A549 (cell line): ENCODE results near the gene LPAR1. TPM values are rescaled to one million over a fixed set of nuclear protein-coding genes. Genes with fewer than 3 reads are reported as not detected.
"Not testable (repeated sequence)": the region's sequence is repeated elsewhere in the genome, so short reads cannot be mapped to it uniquely, and the experiment has no call there.

ENCODE experiments used
- ATAC-seq, 2 experiments: fragments of 200-7000 bp in 1 of 2; fragments of >200 bp in 1 of 2; cut with Nextera tagmentation in 1 of 2; cut with Tn5 transposase in 1 of 2; 3 replicates each; pipeline versions ENCODE4 v1.8.0 to v1.9.1; 2018 to 2020; ENCODE audit warnings: mild to moderate bottlenecking in 1 of 2, moderate library complexity in 1 of 2
- CTCF ChIA-PET: fragments of 300-600 bp; sonication (Branson Sonifier 250); formaldehyde crosslinking; extraction: SDS; loops from one replicate; lab custom pipeline; 2021; ENCODE audit warnings: antibody characterized with exemption, inconsistent platforms; lab: Yijun Ruan, JAX
- POLR2A ChIA-PET: fragments of 350-600 bp; formaldehyde crosslinking; extraction: SDS; loops from one replicate; lab custom pipeline; 2021; ENCODE audit warnings: antibody characterized with exemption, inconsistent platforms; lab: Yijun Ruan, JAX
- DNase-seq, 2 experiments: peaks; one replicate each; pipeline versions ENCODE4 v3.0.0 to v3.0.0-alpha.2; 2011 to 2016; ENCODE audit warnings: low read depth in 1 of 2, low spot score in 1 of 2
- FAIRE-seq: peaks from 2 replicates; lab custom pipeline; 2011; peaks lifted over from hg19 to GRCh38; lab: Jason Lieb, UNC
- H3K27ac ChIP-seq, 2 experiments: fragments of >200 bp; sonication (Bioruptor Twin); formaldehyde crosslinking; 3 replicates each; pipeline ENCODE4 v1.5.1; 2016 to 2017
- H3K4me1 ChIP-seq: fragments of >200 bp; sonication (Bioruptor Twin); formaldehyde crosslinking; 3 replicates; pipeline ENCODE4 v1.6.1; 2016
- H3K4me2 ChIP-seq: fragments of >200 bp; sonication (Bioruptor Twin); formaldehyde crosslinking; 3 replicates; pipeline ENCODE4 v1.6.1; 2016
- H3K4me3 ChIP-seq: fragments of >200 bp; sonication (Bioruptor Twin); formaldehyde crosslinking; 3 replicates; pipeline ENCODE4 v1.5.1; 2016
- H3K9me3 ChIP-seq: fragments of >200 bp; sonication (Bioruptor Twin); formaldehyde crosslinking; 3 replicates; pipeline ENCODE4 v1.6.1; 2016
- CBX2 ChIP-seq: fragments of 200-600 bp; sonication (generic); IDR thresholded peaks from 2 replicates; pipeline ENCODE4 v1.6.1; 2016; ENCODE audit warnings: low read depth, mild to moderate bottlenecking, borderline replicate concordance
- CEBPB ChIP-seq, 2 experiments: fragments of >200 bp in 1 of 2; sonication (Bioruptor Twin) in 1 of 2; formaldehyde crosslinking in 1 of 2; IDR thresholded peaks; 2 replicates each; pipeline ENCODE4 v1.6.1; 2012 to 2016
- EHF ChIP-seq: fragments of 250-450 bp; sonication (Bioruptor Pico); IDR thresholded peaks from 2 replicates; pipeline ENCODE4 v1.5.0; 2020; ENCODE audit warnings: mild to moderate bottlenecking
- FOSL2 ChIP-seq, 2 experiments: fragments of 450-650 bp in 1 of 2; fragments of >200 bp in 1 of 2; sonication (Bioruptor Twin) in 1 of 2; formaldehyde crosslinking; IDR thresholded peaks; 2 replicates each; pipeline versions ENCODE4 v1.5.0 to v1.6.1; 2016 to 2020; ENCODE audit warnings: mild to moderate bottlenecking in 1 of 2, moderate library complexity in 1 of 2
- FOXS1 ChIP-seq: fragments of 250-450 bp; sonication (Bioruptor Pico); IDR thresholded peaks from 2 replicates; pipeline ENCODE4 v1.5.0; 2020; ENCODE audit warnings: mild to moderate bottlenecking, moderate library complexity
- HOXA7 ChIP-seq: fragments of 250-450 bp; sonication (Bioruptor Pico); IDR thresholded peaks from 2 replicates; pipeline ENCODE4 v1.5.0; 2020; ENCODE audit warnings: mild to moderate bottlenecking, moderate library complexity
- HOXB5 ChIP-seq: fragments of 250-450 bp; sonication (Bioruptor Pico); IDR thresholded peaks from 2 replicates; pipeline ENCODE4 v1.5.0; 2020; ENCODE audit warnings: mild to moderate bottlenecking, moderate library complexity
- KDM1A ChIP-seq: fragments of 200-600 bp; sonication (generic); IDR thresholded peaks from 2 replicates; pipeline ENCODE4 v1.6.1; 2016; ENCODE audit warnings: low read depth, mild to moderate bottlenecking
- MAFK ChIP-seq: fragments of 450-650 bp; IDR thresholded peaks from 2 replicates; pipeline ENCODE4 v1.6.1; 2014; ENCODE audit not compliant: partially characterized antibody
- MYC ChIP-seq: IDR thresholded peaks from 2 replicates; pipeline ENCODE4 v1.6.1; 2012; ENCODE audit warnings: mild to moderate bottlenecking, inconsistent platforms, low read length, improper control_type of control experiment, borderline replicate concordance
- NFE2L2 ChIP-seq: fragments of 150-350 bp; conservative IDR thresholded peaks from 2 replicates; pipeline ENCODE4 v1.6.1; 2014; ENCODE audit warnings: low read length
- NR3C1 ChIP-seq: fragments of >200 bp; sonication (Bioruptor Twin); formaldehyde crosslinking; IDR thresholded peaks from 3 replicates; pipeline ENCODE4 v1.6.1; 2017
- POLR2A ChIP-seq: IDR thresholded peaks from 2 replicates; pipeline ENCODE4 v1.6.1; 2012; ENCODE audit warnings: mild to moderate bottlenecking, low read length
- POLR2AphosphoS2 ChIP-seq: conservative IDR thresholded peaks from 2 replicates; pipeline ENCODE4 v1.6.1; 2012; ENCODE audit warnings: low read length, improper control_type of control experiment, inconsistent platforms
- ZC3H11A ChIP-seq: fragments of 450-650 bp; IDR thresholded peaks from 2 replicates; pipeline ENCODE4 v1.6.1; 2014; ENCODE audit warnings: antibody characterized with exemption, mild to moderate bottlenecking
- ZNF302 ChIP-seq: fragments of 250-450 bp; sonication (Bioruptor Pico); IDR thresholded peaks from 2 replicates; pipeline ENCODE4 v1.9.0; 2021; ENCODE audit warnings: inconsistent platforms, mild to moderate bottlenecking, moderate library complexity
- WGBS: methylation state at CpG from one replicate; pipeline ENCODE4 v1.1.6; 2017; ENCODE audit errors: missing lambda C conversion rate; 5-methylcytosine and 5-hydroxymethylcytosine counted together
- polyA plus RNA-seq, 4 experiments: library from polyadenylated mRNA; depleted of rRNA in 3 of 4; stranded (reverse); fragments of >200 nt; fragmentation: RNase III in 1 of 4; extraction: RNeasy Plus Mini Kit Qiagen cat#74134 plus additional on column Dnase treatment in 1 of 4; gene quantifications; 2 replicates in 3 of 4; 3 replicates in 1 of 4; pipeline ENCODE4 v1.2.3, GENCODE V29; 2011 to 2017
- TF ChIP-seq, protein P1 (sequence below): fragments of >200 bp; sonication (Bioruptor Twin); formaldehyde crosslinking; IDR thresholded peaks from 2 replicates; pipeline ENCODE4 v1.6.1; 2016
- TF ChIP-seq, protein P2 (sequence below): fragments of 200-600 bp; sonication (generic); IDR thresholded peaks from 2 replicates; pipeline ENCODE4 v1.6.1; 2016; ENCODE audit warnings: antibody characterized with exemption, mild to moderate bottlenecking, moderate library complexity
- TF ChIP-seq, protein P3 (sequence below): fragments of >200 bp; sonication (Bioruptor Twin); formaldehyde crosslinking; IDR thresholded peaks from 3 replicates; pipeline ENCODE4 v1.6.1; 2016
- TF ChIP-seq, protein P4 (sequence below): IDR thresholded peaks from 2 replicates; pipeline ENCODE4 v1.6.1; 2012; ENCODE audit warnings: low read depth, borderline replicate concordance
- TF ChIP-seq, protein P5 (sequence below): fragments of >200 bp; sonication (Bioruptor Twin); formaldehyde crosslinking; IDR thresholded peaks from 3 replicates; pipeline ENCODE4 v1.5.1; 2016

Gene LPAR1
- polyA plus RNA-seq, 2 of the 4 experiments (the other 2 are of a cell fraction) = 15.8 to 33.7 TPM

DNA sequence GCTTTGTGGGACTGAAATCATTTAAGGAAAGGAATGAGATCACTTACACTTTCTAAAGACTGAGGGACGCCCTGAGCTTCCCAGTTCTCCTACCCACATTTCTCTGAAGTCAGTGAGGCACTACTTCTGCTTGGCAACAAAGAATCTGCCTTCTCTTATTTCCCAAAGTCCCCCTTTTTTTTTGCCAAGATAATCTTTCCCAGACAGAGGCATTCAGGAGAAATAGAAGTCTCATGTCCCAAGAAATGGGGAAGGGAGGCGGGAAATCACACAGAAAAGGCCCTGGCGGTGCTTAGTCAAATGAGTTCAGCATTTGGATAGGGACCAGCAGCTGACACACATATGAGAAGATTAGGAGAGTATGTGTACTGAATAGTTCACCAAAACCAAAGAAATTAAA, 210.0 kb downstream of the LPAR1 start:
- H3K4me3 ChIP-seq = no peak overlapping the region
- peaks cover 6% of the 10 kb centered on the region; the same call in 1 of the 3 replicates for H3K4me1 ChIP-seq
- ChIA-PET POLR2A (no interaction called here), CTCF (no interaction called here)
- no peak for FAIRE-seq
- TF ChIP-seq, protein P1, sequence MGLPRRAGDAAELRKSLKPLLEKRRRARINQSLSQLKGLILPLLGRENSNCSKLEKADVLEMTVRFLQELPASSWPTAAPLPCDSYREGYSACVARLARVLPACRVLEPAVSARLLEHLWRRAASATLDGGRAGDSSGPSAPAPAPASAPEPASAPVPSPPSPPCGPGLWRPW = no peak
- TF ChIP-seq, protein P2, sequence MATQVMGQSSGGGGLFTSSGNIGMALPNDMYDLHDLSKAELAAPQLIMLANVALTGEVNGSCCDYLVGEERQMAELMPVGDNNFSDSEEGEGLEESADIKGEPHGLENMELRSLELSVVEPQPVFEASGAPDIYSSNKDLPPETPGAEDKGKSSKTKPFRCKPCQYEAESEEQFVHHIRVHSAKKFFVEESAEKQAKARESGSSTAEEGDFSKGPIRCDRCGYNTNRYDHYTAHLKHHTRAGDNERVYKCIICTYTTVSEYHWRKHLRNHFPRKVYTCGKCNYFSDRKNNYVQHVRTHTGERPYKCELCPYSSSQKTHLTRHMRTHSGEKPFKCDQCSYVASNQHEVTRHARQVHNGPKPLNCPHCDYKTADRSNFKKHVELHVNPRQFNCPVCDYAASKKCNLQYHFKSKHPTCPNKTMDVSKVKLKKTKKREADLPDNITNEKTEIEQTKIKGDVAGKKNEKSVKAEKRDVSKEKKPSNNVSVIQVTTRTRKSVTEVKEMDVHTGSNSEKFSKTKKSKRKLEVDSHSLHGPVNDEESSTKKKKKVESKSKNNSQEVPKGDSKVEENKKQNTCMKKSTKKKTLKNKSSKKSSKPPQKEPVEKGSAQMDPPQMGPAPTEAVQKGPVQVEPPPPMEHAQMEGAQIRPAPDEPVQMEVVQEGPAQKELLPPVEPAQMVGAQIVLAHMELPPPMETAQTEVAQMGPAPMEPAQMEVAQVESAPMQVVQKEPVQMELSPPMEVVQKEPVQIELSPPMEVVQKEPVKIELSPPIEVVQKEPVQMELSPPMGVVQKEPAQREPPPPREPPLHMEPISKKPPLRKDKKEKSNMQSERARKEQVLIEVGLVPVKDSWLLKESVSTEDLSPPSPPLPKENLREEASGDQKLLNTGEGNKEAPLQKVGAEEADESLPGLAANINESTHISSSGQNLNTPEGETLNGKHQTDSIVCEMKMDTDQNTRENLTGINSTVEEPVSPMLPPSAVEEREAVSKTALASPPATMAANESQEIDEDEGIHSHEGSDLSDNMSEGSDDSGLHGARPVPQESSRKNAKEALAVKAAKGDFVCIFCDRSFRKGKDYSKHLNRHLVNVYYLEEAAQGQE = peak; percentile 54; the same call in 1 of the 2 replicates
- no peak overlapping the region for H3K27ac ChIP-seq
- H3K4me2 ChIP-seq = no peak overlapping the region
- no peak for ATAC-seq
- DNase-seq = no peak
- 0 out of 3 replicates have a peak, but pooled peaks cover under 1% of the 10 kb centered on the region for H3K9me3 ChIP-seq
- WGBS = 85% methylated on average over 3 of the region's 3 CpGs

DNA sequence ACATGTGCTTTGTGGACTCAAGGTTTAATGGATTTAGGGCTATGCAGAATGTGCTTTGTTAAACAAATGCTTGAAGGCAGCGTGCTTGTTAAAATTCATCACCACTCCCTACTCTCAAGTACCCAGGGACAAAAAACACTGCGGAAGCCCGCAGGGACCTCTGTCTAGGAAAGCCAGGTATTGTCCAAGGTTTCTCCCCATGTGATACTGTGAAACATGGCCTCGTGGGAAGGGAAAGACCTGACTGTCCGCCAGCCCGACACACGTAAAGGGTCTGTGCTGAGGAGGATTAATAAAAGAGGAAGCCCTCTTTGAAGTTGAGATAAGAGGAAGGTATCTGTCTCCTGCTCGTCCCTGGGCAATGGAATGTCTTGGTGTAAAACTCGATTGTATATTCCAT, 211.9 kb downstream of the LPAR1 start:
- H3K4me2 ChIP-seq, H3K4me3 ChIP-seq, POLR2A ChIA-PET, FAIRE-seq, H3K4me1 ChIP-seq, CTCF ChIA-PET, DNase-seq, H3K27ac ChIP-seq, H3K9me3 ChIP-seq, ATAC-seq: not testable (repeated sequence)
- WGBS = 74% methylated on average over 9 of the region's 9 CpGs

DNA sequence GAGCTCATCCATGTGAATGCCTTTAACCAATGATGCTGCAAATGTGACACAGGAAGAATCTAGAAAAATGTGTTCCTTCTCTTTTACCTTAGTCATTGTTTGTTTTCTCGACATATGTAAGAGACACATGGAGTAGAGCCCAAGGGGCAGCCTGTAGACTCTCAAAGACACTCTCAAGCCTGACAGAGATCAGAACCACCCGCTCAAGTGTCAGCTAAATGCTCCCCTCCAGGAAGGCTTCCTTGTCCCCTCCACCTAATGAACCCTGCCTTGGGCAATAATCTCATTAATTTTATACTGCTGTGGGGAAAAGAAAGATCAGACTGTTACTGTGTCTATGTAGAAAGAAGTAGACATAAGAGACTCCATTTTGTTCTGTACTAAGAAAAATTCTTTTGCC, 212.3 kb downstream of the LPAR1 start:
- FAIRE-seq = no peak
- no peak for ATAC-seq
- H3K4me2 ChIP-seq = no peak overlapping the region
- H3K9me3 ChIP-seq = 0 out of 3 replicates have a peak, but pooled peaks cover 2% of the 10 kb centered on the region
- H3K4me3 ChIP-seq = no peak overlapping the region
- DNase-seq = peak in 1 of 2 experiments; percentile 32
- WGBS = 74% methylated on average over 2 of the region's 2 CpGs
- CTCF ChIA-PET = no interaction called here
- POLR2A ChIA-PET = no interaction called here
- H3K27ac ChIP-seq = peak overlapping the region in 1 of 2 experiments; percentile 21; a peak in 1 of 6 replicates
- TF ChIP-seq CEBPB (IDR thresholded peaks at IDR 0.05) = no peak
- TF ChIP-seq POLR2AphosphoS2 = no peak
- no peak for TF ChIP-seq NR3C1
- no peak for TF ChIP-seq MYC
- no peak for TF ChIP-seq FOSL2 (IDR thresholded peaks at IDR 0.05)
- no peak for TF ChIP-seq FOSL2 (CRISPR knock-in tag; IDR thresholded peaks at IDR 0.05)
- TF ChIP-seq, protein P3, sequence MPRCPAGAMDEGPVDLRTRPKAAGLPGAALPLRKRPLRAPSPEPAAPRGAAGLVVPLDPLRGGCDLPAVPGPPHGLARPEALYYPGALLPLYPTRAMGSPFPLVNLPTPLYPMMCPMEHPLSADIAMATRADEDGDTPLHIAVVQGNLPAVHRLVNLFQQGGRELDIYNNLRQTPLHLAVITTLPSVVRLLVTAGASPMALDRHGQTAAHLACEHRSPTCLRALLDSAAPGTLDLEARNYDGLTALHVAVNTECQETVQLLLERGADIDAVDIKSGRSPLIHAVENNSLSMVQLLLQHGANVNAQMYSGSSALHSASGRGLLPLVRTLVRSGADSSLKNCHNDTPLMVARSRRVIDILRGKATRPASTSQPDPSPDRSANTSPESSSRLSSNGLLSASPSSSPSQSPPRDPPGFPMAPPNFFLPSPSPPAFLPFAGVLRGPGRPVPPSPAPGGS = no peak
- TF ChIP-seq KDM1A = no peak
- no peak for TF ChIP-seq NFE2L2
- no peak for TF ChIP-seq EHF
- TF ChIP-seq CBX2 = no peak
- TF ChIP-seq HOXB5 = no peak
- no peak for TF ChIP-seq HOXA7 (CRISPR knock-in tag)
- no peak for TF ChIP-seq ZC3H11A
- no peak for TF ChIP-seq ZNF302 (CRISPR knock-in tag)
- TF ChIP-seq, protein P4, sequence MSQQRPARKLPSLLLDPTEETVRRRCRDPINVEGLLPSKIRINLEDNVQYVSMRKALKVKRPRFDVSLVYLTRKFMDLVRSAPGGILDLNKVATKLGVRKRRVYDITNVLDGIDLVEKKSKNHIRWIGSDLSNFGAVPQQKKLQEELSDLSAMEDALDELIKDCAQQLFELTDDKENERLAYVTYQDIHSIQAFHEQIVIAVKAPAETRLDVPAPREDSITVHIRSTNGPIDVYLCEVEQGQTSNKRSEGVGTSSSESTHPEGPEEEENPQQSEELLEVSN = no peak
- no peak for TF ChIP-seq POLR2A
- TF ChIP-seq, protein P5, sequence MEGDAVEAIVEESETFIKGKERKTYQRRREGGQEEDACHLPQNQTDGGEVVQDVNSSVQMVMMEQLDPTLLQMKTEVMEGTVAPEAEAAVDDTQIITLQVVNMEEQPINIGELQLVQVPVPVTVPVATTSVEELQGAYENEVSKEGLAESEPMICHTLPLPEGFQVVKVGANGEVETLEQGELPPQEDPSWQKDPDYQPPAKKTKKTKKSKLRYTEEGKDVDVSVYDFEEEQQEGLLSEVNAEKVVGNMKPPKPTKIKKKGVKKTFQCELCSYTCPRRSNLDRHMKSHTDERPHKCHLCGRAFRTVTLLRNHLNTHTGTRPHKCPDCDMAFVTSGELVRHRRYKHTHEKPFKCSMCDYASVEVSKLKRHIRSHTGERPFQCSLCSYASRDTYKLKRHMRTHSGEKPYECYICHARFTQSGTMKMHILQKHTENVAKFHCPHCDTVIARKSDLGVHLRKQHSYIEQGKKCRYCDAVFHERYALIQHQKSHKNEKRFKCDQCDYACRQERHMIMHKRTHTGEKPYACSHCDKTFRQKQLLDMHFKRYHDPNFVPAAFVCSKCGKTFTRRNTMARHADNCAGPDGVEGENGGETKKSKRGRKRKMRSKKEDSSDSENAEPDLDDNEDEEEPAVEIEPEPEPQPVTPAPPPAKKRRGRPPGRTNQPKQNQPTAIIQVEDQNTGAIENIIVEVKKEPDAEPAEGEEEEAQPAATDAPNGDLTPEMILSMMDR = no peak
- no peak for TF ChIP-seq FOXS1 (CRISPR knock-in tag)
- no peak for TF ChIP-seq MAFK
- peaks cover 3% of the 10 kb centered on the region; the same call in 1 of the 3 replicates for H3K4me1 ChIP-seq

DNA sequence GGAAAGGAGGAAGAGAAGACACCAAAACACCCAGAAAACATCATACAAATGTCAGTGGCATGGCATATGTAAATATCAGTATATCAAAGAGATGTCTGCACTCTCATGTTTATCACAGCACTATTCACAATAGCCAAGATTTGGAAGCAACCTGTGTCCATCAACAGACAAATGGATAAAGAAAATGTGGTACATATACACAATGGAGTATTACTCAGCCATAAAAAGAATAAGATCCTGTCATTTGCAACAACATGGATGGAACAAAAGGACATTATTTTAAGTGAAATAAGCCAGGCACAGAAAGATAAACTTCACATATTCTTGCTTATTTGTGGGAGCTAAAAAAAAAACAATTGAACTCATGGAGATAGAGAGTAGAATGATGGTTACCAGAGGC, 213.1 kb downstream of the LPAR1 start:
- H3K4me3 ChIP-seq, H3K4me1 ChIP-seq, CTCF ChIA-PET, FAIRE-seq, DNase-seq, ATAC-seq, H3K27ac ChIP-seq, H3K9me3 ChIP-seq, H3K4me2 ChIP-seq, POLR2A ChIA-PET: not testable (repeated sequence)
